K562 (cell line): Measurements from ENCODE around the gene GOLGA8N. TPM values are rescaled to one million over a fixed set of nuclear protein-coding genes. Genes with fewer than 3 reads are reported as not detected.
A peak's percentile ranks its signal among the peaks of the same experiment; 100 is the strongest.

Experiments used
- ATAC-seq: fragments of 200-7000 bp; cut with Tn5 transposase; 3 replicates; pipeline ENCODE4 v1.9.1; 2020; ENCODE audit warnings: moderate library complexity
- BruUV-seq: library from RNA; stranded (reverse); fragments of 400-500 nt; replicated peaks from 2 replicates; lab custom pipeline; 2021; lab: Mats Ljungman, UMichigan
- CTCF ChIA-PET: fragments of 300-600 bp; formaldehyde crosslinking; extraction: SDS; loops from one replicate; lab custom pipeline; 2021; ENCODE audit warnings: low intra/inter-chr PET ratio; lab: Yijun Ruan, JAX
- POLR2A ChIA-PET: fragments of 300-600, 350-650 bp; sonication (Branson Sonifier 250); formaldehyde crosslinking; extraction: SDS; loops from one replicate; lab custom pipeline; 2021; ENCODE audit warnings: antibody characterized with exemption, inconsistent platforms; lab: Yijun Ruan, JAX
- DNase-seq, 4 experiments: peaks; one replicate each; pipeline versions ENCODE4 v3.0.0 to v3.0.0-alpha.2; 2011 to 2018; ENCODE audit warnings: low spot score in 3 of 4, mixed read lengths in 3 of 4; ENCODE audit errors: extremely low read depth in 1 of 4
- FAIRE-seq: peaks from 2 replicates; lab custom pipeline; 2011; peaks lifted over from hg19 to GRCh38; lab: Jason Lieb, UNC
- H2AFZ ChIP-seq: 2 replicates; pipeline ENCODE4 v1.6.0; 2011; ENCODE audit warnings: low read depth, low read length, control low read depth, inconsistent platforms
- H3K27ac ChIP-seq: fragments of 200-600 bp; 3 replicates; pipeline ENCODE4 v1.8.0; 2011; ENCODE audit warnings: low read depth, mild to moderate bottlenecking, control low read depth, inconsistent platforms, low read length, moderate library complexity, mixed read lengths; ENCODE audit errors: extremely low read depth
- H3K27me3 ChIP-seq, 2 experiments: fragments of 300-600 bp in 1 of 2; 2 replicates in 1 of 2; 3 replicates in 1 of 2; pipeline versions ENCODE4 v1.6.0 to v1.8.0; 2011; ENCODE audit warnings: inconsistent platforms in 2 of 2, low read length in 2 of 2, mild to moderate bottlenecking in 1 of 2, mixed read lengths in 1 of 2, moderate library complexity in 1 of 2; ENCODE audit not compliant: control insufficient read depth in 2 of 2, insufficient read depth in 2 of 2
- H3K36me3 ChIP-seq: fragments of 300-600 bp; 3 replicates; pipeline ENCODE4 v1.8.0; 2011; ENCODE audit warnings: mild to moderate bottlenecking, low read length, inconsistent platforms; ENCODE audit not compliant: control insufficient read depth, insufficient read depth
- H3K4me1 ChIP-seq, 2 experiments: fragments of 200-600 bp in 1 of 2; replicated peaks in 1 of 2; 2 replicates in 1 of 2; 3 replicates in 1 of 2; pipeline versions ENCODE4 v1.5.1 to v1.8.0; 2011; ENCODE audit warnings: inconsistent platforms in 2 of 2, low read length in 2 of 2, mild to moderate bottlenecking in 1 of 2, mixed read lengths in 1 of 2, moderate library complexity in 1 of 2; ENCODE audit not compliant: control insufficient read depth in 2 of 2, insufficient read depth in 2 of 2
- H3K4me2 ChIP-seq: 2 replicates; pipeline ENCODE4 v1.6.1; 2011; ENCODE audit warnings: low read length, control low read depth, inconsistent platforms, mixed read lengths; ENCODE audit not compliant: insufficient read depth
- H3K4me3 ChIP-seq: fragments of 200-600 bp; sonication (generic), shearing (Covaris generic); 2 replicates; pipeline ENCODE4 v1.5.1; 2016; ENCODE audit warnings: control low read depth, inconsistent platforms
- H3K79me2 ChIP-seq: fragments of 200-600 bp; 3 replicates; pipeline ENCODE4 v1.8.0; 2011; ENCODE audit warnings: low read length, inconsistent platforms; ENCODE audit not compliant: control insufficient read depth, insufficient read depth
- H3K9ac ChIP-seq, 2 experiments: 2 replicates each; pipeline versions ENCODE4 v1.6.0 to v1.6.1; 2011; ENCODE audit warnings: low read depth in 2 of 2, low read length in 2 of 2, control low read depth in 1 of 2, inconsistent platforms in 1 of 2, mild to moderate bottlenecking in 1 of 2, mixed read lengths in 1 of 2; ENCODE audit not compliant: insufficient read depth in 1 of 2
- H3K9me1 ChIP-seq: one replicate; pipeline ENCODE4 v1.6.0; 2011; ENCODE audit warnings: inconsistent platforms, mild to moderate bottlenecking, low read length, moderate library complexity; ENCODE audit not compliant: control insufficient read depth, insufficient read depth
- H3K9me3 ChIP-seq: replicated peaks from 2 replicates; pipeline ENCODE4 v1.5.1; 2011; ENCODE audit warnings: low read depth, low read length, inconsistent platforms; ENCODE audit not compliant: control insufficient read depth, insufficient read depth
- H4K20me1 ChIP-seq: replicated peaks from 2 replicates; pipeline ENCODE4 v1.6.1; 2011; ENCODE audit warnings: low read length, inconsistent platforms, mixed read lengths; ENCODE audit not compliant: control insufficient read depth, insufficient read depth
- CEBPZ ChIP-seq: fragments of 150-350 bp; IDR thresholded peaks from 2 replicates; pipeline ENCODE4 v1.6.1; 2014; ENCODE audit warnings: low read depth, mild to moderate bottlenecking, low read length, borderline replicate concordance
- DMBX1 ChIP-seq: fragments of 250-450 bp; sonication (Bioruptor Pico); IDR thresholded peaks from 2 replicates; pipeline ENCODE4 v1.8.0; 2022; ENCODE audit warnings: inconsistent platforms, mild to moderate bottlenecking, moderate library complexity, borderline replicate concordance
- SUPT5H ChIP-seq: fragments of 450-650 bp; IDR thresholded peaks from 2 replicates; pipeline ENCODE4 v1.6.1; 2016
- ZBTB7A ChIP-seq: IDR thresholded peaks from 2 replicates; pipeline ENCODE4 v1.6.1; 2011; ENCODE audit warnings: low read depth, mild to moderate bottlenecking, low read length, moderate library complexity, borderline replicate concordance; ENCODE audit not compliant: control insufficient read depth
- WGBS: fragments of 100-300 bp; shearing (Covaris generic); methylation state at CpG from one replicate; pipeline ENCODE4 v1.1.6; 2016; ENCODE audit warnings: low coverage, mixed read lengths; ENCODE audit not compliant: insufficient coverage; ENCODE audit errors: missing lambda C conversion rate; 5-methylcytosine and 5-hydroxymethylcytosine counted together
- in situ Hi-C: fragments of 300-500 bp; cut with MboI; formaldehyde crosslinking; loops from 4 replicates; pipeline ENCODE4 v1.15.0; 2018; ENCODE audit warnings: inconsistent platforms, mixed read lengths
- intact Hi-C: fragments of 100-400 bp; cut with micrococcal nuclease; formaldehyde crosslinking; loops from 2 replicates; pipeline ENCODE4 v1.14.2; 2022
- polyA plus RNA-seq, 8 experiments: library from polyadenylated mRNA; depleted of rRNA in 4 of 8; stranded (reverse) in 5 of 8; unstranded in 3 of 8; fragments of >200 nt; fragmentation: Nextera tagmentation in 2 of 8; fragmentation: Illumina TruSeq in 1 of 8; extraction: Ambion mirVana in 2 of 8; extraction: Trizol in 1 of 8; gene quantifications; 2 replicates each; pipeline versions ENCODE4 v1.2.1 to v1.2.3, GENCODE V29; 2011 to 2014; ENCODE audit warnings: inconsistent platforms in 1 of 8, missing spikeins in 1 of 8
- total RNA-seq, 7 experiments: library from RNA; depleted of rRNA in 6 of 7; stranded (reverse); fragments of >200 nt in 6 of 7; fragmentation: Illumina TruSeq in 2 of 7; extraction: Trizol in 2 of 7; gene quantifications; 2 replicates each; pipeline versions ENCODE4 v1.2.1 to v1.2.3, GENCODE V29; 2011 to 2021; ENCODE audit warnings: low replicate concordance in 1 of 7

GOLGA8N gene
- total and polyA plus RNA-seq, 9 of the 15 experiments (the other 6 are each of a cell fraction or from before 2014, with no cell fraction given), result 0.01 to 4.5 (median 0.24) TPM

- Histone ChIP-seq H3K27ac (no peak overlapping the region), H3K4me1 (peaks cover 5 to 9% of the 10 kb centered on the region in 2 experiments; a peak in 4 of 5 replicates), H3K79me2 (peaks cover 3% of the 10 kb centered on the region; the same call in 2 of the 3 replicates), H3K4me2 (no peak overlapping the region), H3K36me3 (peaks cover 75% of the 10 kb centered on the region), H2AFZ (no peak overlapping the region), H3K4me3 (no peak overlapping the region), H3K27me3 (no peaks in the 10 kb centered on the region), H3K9me1 (no peaks in the 10 kb centered on the region), H3K9ac (no peak overlapping the region), H3K9me3 (no peaks in the 10 kb centered on the region), H4K20me1 (peaks cover 12% of the 10 kb centered on the region)
- BruUV-seq, result TSS peak; percentile 19
- POLR2A ChIA-PET, result no interaction called here
- no peak for FAIRE-seq
- CTCF ChIA-PET, result no interaction called here
- no peak for DNase-seq
- TF ChIP-seq ZBTB7A (no peak), DMBX1 (CRISPR knock-in tag) (no peak), CEBPZ (no peak), SUPT5H (peak; percentile 15; the same call in 1 of the 2 replicates)
- in situ Hi-C loops (no loop called here), intact Hi-C loops (no loop called here)
- ATAC-seq, result no peak
- 89% methylated on average over 8 of the region's 8 CpGs for WGBS
Observed at GRCh38 chr15:32636908-32637567, 43.8 kb downstream of the GOLGA8N start.
